ENCODE data around the gene CIDEC. TPM values are rescaled to one million over a fixed set of nuclear protein-coding genes. Genes with fewer than 3 reads are reported as not detected.

The CIDEC gene
- total RNA-seq, 1 donor from 2014 or later, result not detected

DNA sequence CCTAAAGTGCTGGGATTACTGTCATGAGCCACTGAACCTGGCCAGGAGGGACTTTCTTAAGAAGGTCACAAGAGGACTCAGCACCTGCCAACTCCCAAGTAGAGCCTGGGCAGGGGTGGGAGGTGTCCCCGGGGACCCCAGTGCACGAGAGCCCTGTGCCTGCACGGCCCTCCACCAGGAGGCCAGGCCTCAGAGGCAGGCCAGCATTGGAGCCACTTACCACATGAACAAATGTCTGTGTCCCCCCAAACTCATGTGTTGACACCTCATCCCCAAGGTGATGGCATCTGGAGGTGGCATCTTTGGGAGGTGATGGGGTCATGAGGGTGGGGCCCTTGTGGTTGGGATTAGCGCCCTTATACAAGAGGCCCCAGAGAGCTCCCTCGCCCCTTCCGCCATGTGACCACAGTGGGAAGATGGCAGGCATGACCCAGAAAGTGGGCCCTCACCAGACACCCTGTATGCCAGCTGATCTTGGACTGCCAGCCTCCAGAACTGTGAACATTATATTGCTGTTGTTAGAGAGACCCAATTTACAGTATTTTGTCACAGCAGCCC, 33.0 kb downstream of the CIDEC start:
- no peaks in the 10 kb centered on the region for H3K9me3 Mint-ChIP-seq (ENCODE audit: unreplicated experiment)
- no peak for DNase-seq (ENCODE audit: extremely low spot score, unreplicated experiment)
- peaks cover 17% of the 10 kb centered on the region for H3K4me1 Mint-ChIP-seq (ENCODE audit: unreplicated experiment)
- H3K4me3 Mint-ChIP-seq (ENCODE audit: unreplicated experiment), result no peak overlapping the region
- no peak overlapping the region for H3K27ac Mint-ChIP-seq (ENCODE audit: unreplicated experiment)
- peaks cover 12% of the 10 kb centered on the region for H3K27me3 Mint-ChIP-seq (ENCODE audit: unreplicated experiment)
- peaks cover under 1% of the 10 kb centered on the region for H3K36me3 Mint-ChIP-seq (ENCODE audit: unreplicated experiment)
- TF ChIP-seq, protein P1, sequence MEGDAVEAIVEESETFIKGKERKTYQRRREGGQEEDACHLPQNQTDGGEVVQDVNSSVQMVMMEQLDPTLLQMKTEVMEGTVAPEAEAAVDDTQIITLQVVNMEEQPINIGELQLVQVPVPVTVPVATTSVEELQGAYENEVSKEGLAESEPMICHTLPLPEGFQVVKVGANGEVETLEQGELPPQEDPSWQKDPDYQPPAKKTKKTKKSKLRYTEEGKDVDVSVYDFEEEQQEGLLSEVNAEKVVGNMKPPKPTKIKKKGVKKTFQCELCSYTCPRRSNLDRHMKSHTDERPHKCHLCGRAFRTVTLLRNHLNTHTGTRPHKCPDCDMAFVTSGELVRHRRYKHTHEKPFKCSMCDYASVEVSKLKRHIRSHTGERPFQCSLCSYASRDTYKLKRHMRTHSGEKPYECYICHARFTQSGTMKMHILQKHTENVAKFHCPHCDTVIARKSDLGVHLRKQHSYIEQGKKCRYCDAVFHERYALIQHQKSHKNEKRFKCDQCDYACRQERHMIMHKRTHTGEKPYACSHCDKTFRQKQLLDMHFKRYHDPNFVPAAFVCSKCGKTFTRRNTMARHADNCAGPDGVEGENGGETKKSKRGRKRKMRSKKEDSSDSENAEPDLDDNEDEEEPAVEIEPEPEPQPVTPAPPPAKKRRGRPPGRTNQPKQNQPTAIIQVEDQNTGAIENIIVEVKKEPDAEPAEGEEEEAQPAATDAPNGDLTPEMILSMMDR (IDR thresholded peaks at IDR 0.05), result no peak

DNA sequence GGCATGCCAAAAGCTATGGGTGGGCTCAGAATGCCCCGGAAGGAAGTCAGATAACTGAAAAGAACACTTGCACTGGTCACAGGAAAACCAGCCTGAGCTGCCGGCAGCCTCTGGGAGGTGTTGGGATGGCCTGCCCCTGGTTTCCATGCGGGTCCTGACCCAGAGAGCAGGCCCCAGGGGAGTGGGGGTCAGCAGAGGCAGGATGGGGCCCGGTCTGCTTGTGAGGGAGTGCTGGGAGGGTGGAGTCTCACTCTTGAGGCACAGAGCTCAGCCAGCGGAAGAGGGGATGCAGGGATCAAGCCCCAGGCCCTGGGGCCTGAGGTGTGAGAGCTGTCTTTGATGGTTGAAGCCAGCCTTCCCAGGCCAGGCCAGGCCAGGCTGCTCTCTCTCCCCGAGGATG, 33.8 kb downstream of the CIDEC start:
- no peak overlapping the region for H3K27ac Mint-ChIP-seq (ENCODE audit: unreplicated experiment)
- H3K4me1 Mint-ChIP-seq (ENCODE audit: unreplicated experiment), result peaks cover 17% of the 10 kb centered on the region
- TF ChIP-seq, protein P1 (IDR thresholded peaks at IDR 0.05), result no peak
- DNase-seq (ENCODE audit: extremely low spot score, unreplicated experiment), result no peak
- H3K9me3 Mint-ChIP-seq (ENCODE audit: unreplicated experiment), result no peaks in the 10 kb centered on the region
- peaks cover 6% of the 10 kb centered on the region for H3K36me3 Mint-ChIP-seq (ENCODE audit: unreplicated experiment)
- no peak overlapping the region for H3K4me3 Mint-ChIP-seq (ENCODE audit: unreplicated experiment)
- H3K27me3 Mint-ChIP-seq (ENCODE audit: unreplicated experiment), result peaks cover 4% of the 10 kb centered on the region

DNA sequence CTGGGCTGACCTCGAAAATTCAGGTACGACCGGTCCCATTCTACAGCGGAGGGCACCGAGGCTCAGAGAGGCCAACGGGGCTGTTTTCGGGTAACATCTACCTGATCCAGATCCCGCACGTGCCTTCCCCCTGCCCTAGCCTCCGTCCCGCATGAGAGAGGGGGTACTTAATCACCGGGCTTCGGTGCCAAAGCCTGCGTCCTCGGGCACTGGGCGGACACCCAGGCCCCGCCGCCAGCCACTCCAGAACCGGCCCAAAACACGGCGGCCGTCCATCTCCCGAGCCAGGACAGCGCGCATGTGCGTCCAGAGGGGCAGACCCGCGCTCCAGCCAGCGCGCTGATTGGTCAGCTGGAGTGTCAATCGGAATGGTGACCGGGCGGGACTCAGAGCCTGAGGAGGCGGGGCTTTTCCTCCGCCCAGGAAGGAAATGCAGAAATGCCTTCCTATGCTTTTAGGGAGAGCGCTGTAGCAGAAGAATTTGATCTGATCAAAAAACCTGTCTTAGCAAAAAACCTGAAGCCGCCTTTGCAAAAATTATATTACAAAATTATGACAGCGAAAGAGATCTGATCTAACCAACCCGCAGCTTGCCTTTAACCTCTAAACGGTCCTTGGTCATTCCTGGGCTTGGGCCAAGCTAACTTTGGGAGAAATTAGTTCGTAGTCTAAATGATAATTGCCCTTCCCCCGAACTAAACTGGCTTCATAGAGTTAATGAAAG, 36.2 kb downstream of the CIDEC start, which contains the start of gene RPUSD3:
Gene RPUSD3 (minus strand): TSS at position 294 of the 724 bp plus-strand sequence. CDS start 18 bp downstream, at position 276.
- Mint-ChIP-seq H3K9me3 (ENCODE audit: unreplicated experiment) (no peaks in the 10 kb centered on the region), H3K36me3 (ENCODE audit: unreplicated experiment) (peaks cover 14% of the 10 kb centered on the region), H3K4me3 (ENCODE audit: unreplicated experiment) (peak within 1 kb of the TSS; percentile 99), H3K27me3 (ENCODE audit: unreplicated experiment) (no peaks in the 10 kb centered on the region), H3K4me1 (ENCODE audit: unreplicated experiment) (peaks cover 17% of the 10 kb centered on the region), H3K27ac (ENCODE audit: unreplicated experiment) (peak within 1 kb of the TSS; percentile 91)
- DNase-seq (ENCODE audit: extremely low spot score, unreplicated experiment), result peak; percentile 99
- TF ChIP-seq, protein P1 (IDR thresholded peaks at IDR 0.05), result no peak

DNA sequence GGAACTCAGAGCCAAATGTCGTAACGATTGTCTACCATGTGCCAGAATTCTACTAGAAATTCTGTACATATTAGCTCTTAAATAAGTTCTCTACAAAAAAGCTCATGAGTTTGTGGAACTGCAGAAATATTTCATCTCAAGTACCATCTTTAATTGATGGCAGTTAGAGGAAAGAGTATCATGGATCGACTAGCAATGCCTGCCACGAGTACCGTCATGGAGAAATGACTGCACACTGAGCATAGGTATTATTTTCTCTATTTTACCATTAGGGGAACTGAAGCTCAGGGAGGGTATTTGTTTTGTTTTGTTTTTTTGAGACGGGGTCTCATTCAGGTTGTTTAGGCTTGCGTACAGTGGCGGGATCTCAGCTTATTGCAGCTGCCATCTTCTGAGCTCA, 39.0 kb downstream of the CIDEC start:
- TF ChIP-seq, protein P1 (IDR thresholded peaks at IDR 0.05), result no peak
- Mint-ChIP-seq H3K27ac (ENCODE audit: unreplicated experiment) (no peak overlapping the region), H3K4me3 (ENCODE audit: unreplicated experiment) (no peak overlapping the region), H3K9me3 (ENCODE audit: unreplicated experiment) (no peaks in the 10 kb centered on the region), H3K4me1 (ENCODE audit: unreplicated experiment) (peaks cover 17% of the 10 kb centered on the region), H3K27me3 (ENCODE audit: unreplicated experiment) (no peaks in the 10 kb centered on the region), H3K36me3 (ENCODE audit: unreplicated experiment) (peaks cover 14% of the 10 kb centered on the region)
- DNase-seq (ENCODE audit: extremely low spot score, unreplicated experiment), result no peak

DNA sequence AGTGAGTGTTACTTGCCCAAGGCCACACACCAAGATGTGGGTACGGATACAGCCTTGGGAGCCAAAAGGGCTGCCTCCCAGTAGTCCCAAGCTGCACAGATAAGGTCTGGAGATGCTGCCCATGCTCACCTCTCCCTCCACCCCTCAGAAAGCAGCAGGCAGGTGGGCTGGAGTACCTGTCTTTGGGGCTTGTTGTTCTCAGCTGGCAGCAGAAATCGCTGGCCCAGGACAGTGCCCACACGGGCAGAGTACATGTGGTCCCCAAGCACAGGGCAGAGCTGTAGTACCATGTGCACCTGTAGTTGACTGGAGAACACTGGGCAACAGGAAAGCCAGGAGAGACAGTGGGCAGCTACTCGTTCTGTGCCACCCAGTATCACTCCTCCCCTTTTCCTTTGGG, 41.2 kb downstream of the CIDEC start:
- DNase-seq (ENCODE audit: extremely low spot score, unreplicated experiment), result no peak

More for the DNA sequence above, 41.2 kb downstream of the CIDEC start:
- Mint-ChIP-seq H3K36me3 (ENCODE audit: unreplicated experiment) (peaks cover 20% of the 10 kb centered on the region), H3K9me3 (ENCODE audit: unreplicated experiment) (no peaks in the 10 kb centered on the region), H3K4me3 (ENCODE audit: unreplicated experiment) (no peak overlapping the region), H3K27me3 (ENCODE audit: unreplicated experiment) (no peaks in the 10 kb centered on the region), H3K27ac (ENCODE audit: unreplicated experiment) (no peak overlapping the region), H3K4me1 (ENCODE audit: unreplicated experiment) (peaks cover 10% of the 10 kb centered on the region)
- TF ChIP-seq, protein P1 (IDR thresholded peaks at IDR 0.05), result no peak

Data from osteocyte (in vitro differentiated cells).